ENCODE results near the gene ABCC1.
A peak's percentile ranks its signal among the peaks of the same experiment; 100 is the strongest.

Gene ABCC1

GRCh38 chr16:16013812-16014211, 64.4 kb downstream of the ABCC1 start:
- no peak for DNase-seq (ENCODE audit: low read depth)
- no peak for TF ChIP-seq CTCF (conservative IDR thresholded peaks at IDR 0.05; ENCODE audit: low read depth, low read length)
- H3K4me3 ChIP-seq (ENCODE audit: low read depth, low read length) = no peak overlapping the region

GRCh38 chr16:16014329-16015224, 65.2 kb downstream of the ABCC1 start:
- TF ChIP-seq CTCF (conservative IDR thresholded peaks at IDR 0.05; ENCODE audit: low read depth, low read length) = no peak
- DNase-seq (ENCODE audit: low read depth) = peak; percentile 56
- no peak overlapping the region for H3K4me3 ChIP-seq (ENCODE audit: low read depth, low read length)

GRCh38 chr16:16015849-16016248, 66.4 kb downstream of the ABCC1 start:
- no peak overlapping the region for H3K4me3 ChIP-seq (ENCODE audit: low read depth, low read length)
- no peak for TF ChIP-seq CTCF (conservative IDR thresholded peaks at IDR 0.05; ENCODE audit: low read depth, low read length)
- DNase-seq (ENCODE audit: low read depth) = no peak

- no peak overlapping the region for H3K4me3 ChIP-seq (ENCODE audit: low read depth, low read length)
- TF ChIP-seq CTCF (conservative IDR thresholded peaks at IDR 0.05; ENCODE audit: low read depth, low read length) = no peak
- DNase-seq (ENCODE audit: low read depth) = no peak
Measured at GRCh38 chr16:16016388-16016964, 67.1 kb downstream of the ABCC1 start.

- no peak overlapping the region for H3K4me3 ChIP-seq (ENCODE audit: low read depth, low read length)
- no peak for DNase-seq (ENCODE audit: low read depth)
- TF ChIP-seq CTCF (conservative IDR thresholded peaks at IDR 0.05; ENCODE audit: low read depth, low read length) = no peak
Measured at GRCh38 chr16:16017812-16018211, 68.4 kb downstream of the ABCC1 start.

- no peak for DNase-seq (ENCODE audit: low read depth)
- H3K4me3 ChIP-seq (ENCODE audit: low read depth, low read length) = no peak overlapping the region
- TF ChIP-seq CTCF (conservative IDR thresholded peaks at IDR 0.05; ENCODE audit: low read depth, low read length) = no peak
Measured at GRCh38 chr16:16018705-16019104, 69.3 kb downstream of the ABCC1 start.

Data from choroid plexus epithelial cell (primary cell).